ENCODE data around the gene GSE1. TPM values are rescaled to one million over a fixed set of nuclear protein-coding genes. Genes with fewer than 3 reads are reported as not detected.

Gene GSE1
- polyA plus RNA-seq, 4 donors = 57.6 to 77.4 (median 63.3) TPM

DNA sequence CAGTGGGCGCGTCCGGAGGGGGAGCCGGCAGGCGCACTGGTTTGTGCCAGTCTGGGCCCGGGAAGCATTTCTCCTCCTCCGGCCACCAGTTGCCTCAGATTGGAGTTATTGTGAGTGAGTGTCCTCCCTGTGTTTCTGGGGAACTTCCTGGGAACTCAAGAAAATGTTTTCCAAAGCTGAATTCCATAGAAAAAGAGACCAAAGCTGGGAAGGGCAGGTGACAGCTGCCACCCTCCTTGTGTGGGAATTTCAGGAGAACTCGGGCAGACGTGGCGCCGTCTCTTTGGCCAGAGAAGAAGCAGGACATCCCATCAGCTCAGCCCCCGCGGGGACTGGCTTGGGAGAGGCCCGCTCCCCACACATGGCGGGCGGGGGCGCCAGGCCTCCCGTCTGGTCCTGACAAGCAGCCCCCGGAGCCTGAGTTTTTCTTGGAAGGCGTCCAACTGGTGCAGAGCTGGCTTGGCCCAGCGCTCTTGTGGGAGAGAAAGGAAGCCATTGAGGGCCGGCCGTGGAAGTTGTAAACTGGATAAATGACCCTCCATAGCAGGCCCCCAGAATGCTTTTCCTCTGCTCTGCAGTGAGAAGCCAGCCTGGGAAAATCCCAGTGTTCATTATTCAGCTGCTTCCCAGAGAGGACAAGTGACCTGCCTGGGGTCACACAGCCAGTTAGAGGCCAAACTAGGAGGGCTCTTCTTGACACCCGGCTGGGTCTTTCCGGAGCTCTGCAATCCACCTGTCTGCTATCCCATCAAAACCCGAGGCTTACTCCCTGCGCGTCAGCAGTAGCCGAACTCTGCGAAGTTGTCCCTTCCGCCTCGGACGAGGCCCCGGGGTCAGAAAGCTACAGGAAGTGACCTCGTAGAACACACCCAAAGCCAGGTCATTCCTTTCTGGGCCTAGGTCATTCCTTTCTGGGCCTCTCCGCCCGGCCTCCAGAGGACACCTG is 39.2 kb upstream of the GSE1 start:
- peak; percentile 88 to 97 (median 94) for DNase-seq (ENCODE audit: low read depth in 4 of 4, low spot score in 3 of 4)

DNA sequence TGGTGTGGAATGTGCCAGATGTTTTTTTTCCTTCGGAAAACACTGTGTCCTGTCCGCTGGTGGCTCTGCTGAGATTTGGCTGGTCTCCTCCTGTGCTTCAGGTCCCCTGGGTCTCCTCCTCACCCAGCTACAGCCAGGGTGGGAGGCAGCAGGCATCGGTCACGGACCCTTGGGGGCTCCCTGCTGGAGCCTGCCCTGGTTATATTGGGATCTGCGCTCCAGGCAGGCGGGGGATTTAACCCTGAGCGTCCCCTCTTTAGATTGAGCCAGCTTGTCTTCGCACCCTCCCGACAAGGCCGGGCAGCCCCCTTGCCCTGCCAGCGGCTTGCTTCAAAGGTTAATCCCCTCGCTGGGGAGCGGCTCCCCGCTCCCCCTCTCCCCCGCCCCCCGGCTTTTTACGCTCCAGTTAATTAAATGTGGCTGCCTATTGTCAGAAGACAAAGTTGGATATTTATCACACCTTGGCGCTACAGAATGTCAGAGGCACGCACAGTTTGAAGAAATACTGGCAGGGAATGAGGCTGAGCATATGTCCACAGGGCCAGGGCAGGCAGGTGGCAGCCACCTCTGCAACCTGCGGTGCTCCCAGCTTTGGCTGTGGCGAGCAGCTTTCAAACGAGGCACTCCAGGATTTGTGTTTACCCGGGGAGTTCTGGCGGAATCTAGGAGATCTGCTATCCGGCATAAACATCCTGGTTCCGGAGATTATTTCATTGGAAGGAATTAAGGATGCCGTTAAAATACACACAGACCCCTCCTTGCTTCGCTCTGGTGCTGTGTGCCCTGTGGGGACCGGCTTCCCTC is 38.2 kb upstream of the GSE1 start:
- no peak for DNase-seq (ENCODE audit: low read depth in 4 of 4, low spot score in 3 of 4)

DNA sequence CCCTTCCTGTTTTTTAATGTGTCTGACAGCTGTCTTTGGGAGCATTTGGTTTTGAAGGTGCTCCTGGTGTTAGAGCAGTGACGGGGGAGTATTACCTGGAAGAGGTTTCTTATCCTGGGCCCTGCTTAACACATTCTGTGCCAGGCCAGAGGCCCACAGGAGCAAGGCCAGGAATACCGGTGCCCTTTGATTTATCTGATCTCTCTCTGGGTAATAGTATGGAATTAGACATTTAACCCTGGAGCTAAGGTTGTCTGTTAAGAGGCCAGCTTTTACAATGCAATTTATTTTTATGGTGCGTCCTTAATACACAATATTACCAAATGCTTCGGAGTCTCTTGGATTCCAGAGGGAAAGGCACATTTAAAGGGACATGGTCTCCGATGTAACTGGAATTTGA is 37.2 kb upstream of the GSE1 start:
- DNase-seq (ENCODE audit: low read depth in 4 of 4, low spot score in 3 of 4) = no peak

GRCh38 chr16:85576944-85577343 is 36.2 kb upstream of the GSE1 start:
- DNase-seq (ENCODE audit: low read depth in 4 of 4, low spot score in 3 of 4) = no peak

DNA sequence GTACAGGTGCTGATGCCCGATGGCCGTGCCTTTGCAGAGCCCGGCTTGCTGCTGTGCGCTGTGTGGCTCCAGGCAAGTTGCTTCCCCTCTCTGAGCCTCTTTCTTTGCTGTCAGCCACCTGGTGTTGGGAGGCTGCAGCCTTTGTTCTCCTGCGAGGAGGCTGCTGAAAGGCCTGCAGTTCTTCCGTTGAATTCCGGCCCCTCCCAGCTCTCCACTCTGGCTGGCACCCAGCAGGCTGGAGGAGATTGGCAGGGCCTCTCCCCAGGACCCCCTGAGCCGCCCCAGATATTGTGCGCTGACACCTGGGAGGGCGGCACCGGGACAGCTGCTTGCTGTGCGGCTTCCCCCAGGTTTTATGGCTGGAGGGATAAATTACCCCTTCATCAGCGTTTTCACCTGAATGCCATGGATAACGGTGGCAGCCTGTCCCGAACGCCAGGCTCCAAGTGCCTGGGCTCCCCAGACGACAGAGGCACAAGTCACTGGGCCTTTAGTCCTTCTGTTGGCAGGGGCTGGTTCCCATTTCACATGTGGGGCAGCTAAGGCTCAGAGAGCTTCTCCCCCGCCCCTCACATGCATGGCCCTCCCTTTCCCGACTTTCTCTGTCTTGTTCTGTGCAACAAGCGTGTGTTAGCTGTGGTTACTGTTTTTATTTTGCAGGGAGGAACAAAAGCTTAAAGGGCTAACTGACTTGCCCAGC is 35.1 kb upstream of the GSE1 start:
- no peak for DNase-seq (ENCODE audit: low read depth in 4 of 4, low spot score in 3 of 4)

DNA sequence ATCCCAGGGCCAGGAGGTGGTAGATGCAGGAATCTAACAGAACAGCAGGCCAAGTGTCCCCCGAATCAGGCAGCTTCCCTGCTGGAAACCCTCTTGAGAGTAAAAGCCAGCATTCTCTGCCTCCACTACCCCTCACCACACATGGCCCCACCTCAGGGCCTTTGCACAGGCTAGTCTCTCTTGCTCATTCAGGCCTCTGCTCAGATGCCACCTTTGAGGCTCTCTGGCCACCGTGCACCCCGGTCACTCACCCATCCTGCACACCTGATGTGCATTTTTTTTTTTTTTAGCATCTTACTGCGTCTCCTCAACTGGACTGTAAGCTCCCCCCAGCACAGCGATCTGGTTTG is 34.5 kb upstream of the GSE1 start:
- no peak for DNase-seq (ENCODE audit: low read depth in 4 of 4, low spot score in 3 of 4)

DNA sequence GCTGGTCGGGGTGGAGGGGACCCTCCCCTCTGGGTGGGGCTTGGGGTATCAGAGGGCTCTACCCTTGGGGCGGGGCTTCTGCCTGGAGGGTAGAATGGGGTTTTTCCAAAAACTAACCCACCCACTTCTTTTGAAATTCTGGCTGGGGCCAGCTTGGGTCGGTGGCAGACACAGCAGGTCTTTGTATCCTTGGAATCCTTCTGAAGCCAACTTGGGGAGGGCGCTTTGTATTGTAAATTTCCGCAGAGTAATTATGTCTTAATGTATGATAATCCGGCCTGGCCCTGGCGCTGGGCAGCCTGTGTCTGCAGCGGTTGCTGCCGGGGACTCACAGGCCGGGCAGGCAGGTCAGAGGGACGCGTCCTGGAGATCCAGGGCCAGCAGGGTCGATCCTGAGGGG is 33.9 kb upstream of the GSE1 start:
- no peak for DNase-seq (ENCODE audit: low read depth in 4 of 4, low spot score in 3 of 4)

GRCh38 chr16:85579923-85580580 is 33.1 kb upstream of the GSE1 start:
- no peak for DNase-seq (ENCODE audit: low read depth in 4 of 4, low spot score in 3 of 4)

DNA sequence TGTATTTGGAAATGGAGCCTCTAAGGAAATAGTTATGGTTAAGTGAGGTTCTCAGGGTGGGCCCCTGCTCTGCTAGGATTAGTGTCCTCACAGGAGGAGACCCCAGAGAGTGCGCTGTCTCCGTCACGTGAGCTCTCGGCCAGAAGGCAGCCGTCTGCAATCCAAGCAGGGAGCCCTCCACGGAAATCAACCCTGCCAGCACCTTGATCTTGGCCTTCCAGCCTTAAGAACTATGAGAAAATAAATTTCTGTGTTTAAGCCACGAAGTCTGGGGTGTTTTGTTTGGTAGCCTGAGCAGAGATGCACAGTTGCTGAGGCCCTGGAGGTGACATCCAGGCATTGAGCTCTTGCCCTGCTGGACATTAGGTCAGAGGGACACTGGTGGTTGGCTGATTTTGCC is 32.4 kb upstream of the GSE1 start:
- no peak for DNase-seq (ENCODE audit: low read depth in 4 of 4, low spot score in 3 of 4)

- DNase-seq (ENCODE audit: low read depth in 4 of 4, low spot score in 3 of 4) = no peak
Observed at GRCh38 chr16:85582229-85582991, 30.7 kb upstream of the GSE1 start.

DNA sequence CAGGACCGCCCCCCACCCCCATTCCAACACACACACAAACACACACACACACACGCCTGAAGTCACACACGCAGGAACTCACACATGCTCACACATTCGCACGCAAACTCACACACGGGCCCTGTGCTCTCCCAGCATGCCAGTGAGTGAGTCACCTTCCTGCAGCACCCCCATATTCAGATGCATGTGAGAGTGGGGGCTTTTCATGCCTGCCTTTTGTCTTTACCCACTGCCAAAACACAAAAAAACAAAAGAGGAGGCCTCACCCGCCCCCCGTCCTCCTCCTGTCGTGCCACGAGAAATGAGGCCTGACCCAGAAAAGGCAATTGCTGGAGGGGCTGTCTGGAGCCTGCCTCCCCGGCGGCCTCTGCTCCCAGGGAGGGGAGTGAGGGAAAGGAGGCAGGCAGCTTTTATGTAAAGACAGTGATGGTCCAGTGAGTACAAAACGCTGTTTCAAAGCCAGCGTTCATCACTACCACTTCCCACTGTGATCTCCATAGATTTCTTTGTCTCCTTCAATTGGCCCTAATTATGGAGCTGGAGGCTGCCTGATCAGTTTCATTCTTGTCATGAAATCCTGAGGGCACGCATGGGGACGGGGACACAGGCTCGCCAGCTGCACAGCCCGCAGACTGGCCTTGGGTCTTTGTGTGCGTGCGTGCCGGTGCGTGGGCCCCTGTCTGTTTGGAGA is 29.5 kb upstream of the GSE1 start:
- DNase-seq (ENCODE audit: low read depth in 4 of 4, low spot score in 3 of 4) = no peak

GRCh38 chr16:85584267-85584666 is 28.9 kb upstream of the GSE1 start:
- DNase-seq (ENCODE audit: low read depth in 4 of 4, low spot score in 3 of 4) = no peak

DNA sequence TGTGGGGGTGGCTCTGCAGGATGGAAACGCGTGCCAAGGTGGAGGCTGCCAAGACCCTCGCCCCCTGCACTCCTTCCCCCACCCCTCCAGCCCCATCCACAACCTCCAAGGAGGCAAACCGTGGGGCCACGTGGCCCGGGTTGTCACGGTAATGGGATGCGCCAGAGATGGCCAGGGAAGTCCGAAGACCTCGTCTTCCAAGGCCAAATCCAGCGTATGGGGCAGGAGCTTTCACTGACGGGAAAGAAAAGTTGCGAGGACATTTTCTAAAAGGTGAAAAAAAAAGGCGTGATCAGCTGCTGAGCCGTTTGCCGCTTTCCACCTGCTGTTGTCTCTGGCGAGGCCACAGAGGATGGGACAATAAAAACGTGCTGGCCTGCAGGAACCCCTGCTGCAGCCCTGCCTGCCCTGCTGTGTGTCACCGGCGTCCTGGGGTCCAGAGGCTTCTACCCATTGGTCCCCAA is 28.3 kb upstream of the GSE1 start:
- DNase-seq (ENCODE audit: low read depth in 4 of 4, low spot score in 3 of 4) = no peak

DNA sequence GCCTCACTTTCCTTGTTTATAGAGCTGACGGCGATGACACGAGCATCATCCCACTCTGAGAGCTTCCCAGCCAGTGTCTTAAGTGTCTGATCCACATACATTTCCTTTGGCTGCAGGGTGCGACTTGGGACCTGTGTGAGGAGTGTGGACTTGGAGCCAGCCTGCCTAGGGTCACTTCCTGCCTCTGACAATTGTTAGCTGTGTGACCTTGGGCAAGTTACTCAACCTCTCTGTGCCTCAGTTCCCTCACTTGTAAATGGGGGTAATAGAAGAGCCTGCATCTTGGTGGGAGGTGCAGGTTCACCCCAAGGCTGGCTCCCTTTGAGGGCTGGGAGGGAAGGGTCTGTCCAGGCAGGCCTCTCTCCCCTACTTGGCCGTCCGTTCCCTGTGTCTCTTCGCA is 27.4 kb upstream of the GSE1 start:
- DNase-seq (ENCODE audit: low read depth in 4 of 4, low spot score in 3 of 4) = no peak

DNA sequence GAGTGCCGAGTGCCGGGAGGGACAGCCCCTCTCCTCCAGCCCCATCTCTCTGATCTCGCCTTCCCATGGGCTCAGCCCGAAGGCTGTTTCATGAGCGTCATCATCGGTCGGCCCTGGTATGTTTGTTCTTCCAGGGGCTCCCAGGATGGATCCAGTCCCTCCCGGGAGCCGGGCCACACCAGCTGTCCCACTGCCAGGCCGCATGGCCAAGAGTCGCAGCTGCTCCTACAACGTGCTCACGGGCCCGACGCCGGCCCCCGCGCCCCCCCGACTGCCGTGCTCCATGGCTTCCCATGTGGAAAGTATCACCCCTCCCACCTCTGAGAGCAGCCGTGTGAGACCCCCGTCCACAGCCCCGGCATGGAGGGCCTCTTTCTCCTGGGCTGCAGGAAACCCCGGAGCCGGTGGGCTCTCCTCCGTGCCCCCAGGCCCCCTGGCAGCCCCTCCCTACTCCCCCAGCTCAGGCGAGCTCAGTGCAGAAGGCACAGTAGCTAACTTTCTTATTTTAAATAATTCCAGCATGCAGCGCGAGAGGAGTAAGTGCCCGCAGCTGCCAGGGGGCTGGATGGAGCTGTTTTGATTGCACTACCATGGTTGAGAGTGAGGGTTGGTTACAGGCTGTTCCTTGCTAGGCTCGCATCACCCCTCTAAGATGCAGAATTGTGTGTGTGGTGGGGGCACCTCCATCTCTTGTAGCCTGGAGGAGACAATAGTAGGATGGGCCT is 26.6 kb upstream of the GSE1 start:
- DNase-seq (ENCODE audit: low read depth in 4 of 4, low spot score in 3 of 4) = no peak

DNA sequence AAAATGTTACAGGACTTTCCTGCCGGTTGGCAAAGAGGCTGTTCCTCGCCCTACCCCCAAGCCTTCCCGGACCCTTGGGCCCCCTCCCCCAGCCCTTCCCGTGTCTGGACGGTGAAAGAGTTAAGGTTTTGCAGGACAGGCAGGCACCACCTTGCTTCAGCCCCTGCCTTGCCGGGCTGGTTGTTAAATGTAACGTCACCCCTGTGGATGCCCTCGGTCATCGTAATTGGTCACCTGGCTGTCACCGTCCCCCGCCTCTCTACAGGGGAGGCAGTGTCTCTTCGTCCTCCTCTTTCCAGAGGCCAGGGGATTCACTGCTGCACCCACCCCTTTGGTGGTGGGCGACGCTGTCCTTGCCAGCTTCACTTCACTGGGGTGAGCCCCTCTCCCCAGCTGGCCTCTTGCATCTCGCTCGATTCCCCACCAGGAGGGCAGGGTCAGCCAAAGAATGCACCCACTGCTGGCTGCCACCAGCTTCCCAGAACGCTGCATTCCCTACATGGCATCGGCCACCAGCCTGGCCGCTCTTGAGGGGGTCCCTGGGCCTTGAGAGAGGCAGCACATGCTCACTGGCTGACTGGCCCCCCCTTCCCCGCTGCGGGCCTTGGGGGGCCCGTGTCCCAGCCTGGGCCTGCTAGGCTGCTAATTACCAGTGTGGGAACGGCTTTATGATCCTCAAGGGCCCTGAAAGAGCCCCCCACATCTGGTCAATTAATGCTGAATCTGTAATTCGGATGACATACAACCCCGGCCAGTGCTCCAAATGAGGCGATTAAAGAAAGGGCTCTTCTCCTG is 25.2 kb upstream of the GSE1 start:
- no peak for DNase-seq (ENCODE audit: low read depth in 4 of 4, low spot score in 3 of 4)

DNA sequence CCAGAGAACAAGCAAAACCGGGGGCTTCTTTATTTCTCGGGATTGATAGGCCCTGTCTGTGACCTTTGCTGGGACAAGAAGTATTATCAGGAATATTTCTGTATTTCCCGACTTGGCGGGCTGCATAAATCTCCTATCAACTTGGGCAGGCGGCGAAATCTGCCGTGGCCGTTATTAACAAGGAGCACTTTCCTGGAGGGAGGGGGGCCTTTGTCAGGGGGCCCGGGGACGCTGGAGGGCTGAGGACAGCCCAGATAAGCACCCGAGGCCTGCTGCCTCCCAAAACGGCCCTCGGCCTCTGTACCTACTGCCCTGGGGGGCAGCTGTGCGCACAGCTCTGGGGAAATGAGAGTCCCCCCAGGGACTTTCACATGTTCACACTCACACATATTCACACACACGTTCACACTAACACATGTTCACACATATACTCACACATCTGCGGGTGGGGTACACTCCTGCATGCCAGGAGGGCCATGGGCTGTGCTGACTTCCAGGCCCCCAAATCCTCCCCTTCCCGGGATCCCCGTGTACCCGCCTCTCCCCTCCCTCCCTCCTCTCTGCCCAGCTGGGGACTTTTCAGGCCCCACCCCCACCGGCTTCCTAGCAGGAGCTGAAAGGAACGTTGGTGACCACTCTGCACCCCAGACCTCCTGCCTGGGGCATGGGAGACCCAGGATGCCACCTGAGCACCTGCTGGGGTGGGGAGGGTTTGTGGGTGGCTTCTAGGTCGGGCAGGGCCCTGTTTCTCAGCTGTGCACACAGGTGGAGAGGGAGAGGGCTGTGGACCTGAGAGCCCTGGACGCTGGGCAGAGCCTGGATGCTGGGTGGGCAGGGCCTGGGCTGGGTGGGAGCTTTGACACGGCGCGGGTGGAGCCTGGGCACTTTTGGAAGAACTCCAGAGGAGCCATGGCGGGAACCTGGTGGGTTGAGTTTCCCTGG is 24.3 kb upstream of the GSE1 start:
- DNase-seq (ENCODE audit: low read depth in 4 of 4, low spot score in 3 of 4) = no peak
